WTC11 (cell line): ENCODE data around the gene FGF6. TPM values are rescaled to one million over a fixed set of nuclear protein-coding genes. Genes with fewer than 3 reads are reported as not detected.

ENCODE experiments used
- ATAC-seq: fragments of 200-7000 bp; cut with Tn5 transposase; 2 replicates; pipeline ENCODE4 v1.10.0; 2021; ENCODE audit warnings: mild to moderate bottlenecking, moderate library complexity
- CTCF ChIA-PET: fragments of 300-600 bp; sonication (Branson Sonifier 250); formaldehyde crosslinking; loops from one replicate; lab custom pipeline; 2021; ENCODE audit warnings: antibody characterized with exemption; lab: Charles Lee
- POLR2A ChIA-PET: fragments of 350-600 bp; sonication (Branson Sonifier 250); formaldehyde crosslinking; loops from one replicate; lab custom pipeline; 2021; ENCODE audit warnings: antibody characterized with exemption; lab: Charles Lee
- DNase-seq: peaks from one replicate; pipeline ENCODE4 v3.0.0; 2021; ENCODE audit warnings: low spot score
- H3K27ac Mint-ChIP-seq: 2 replicates; pipeline ENCODE4 v1.8.0; 2021; ENCODE audit warnings: mixed read lengths
- H3K27me3 Mint-ChIP-seq: 2 replicates; pipeline ENCODE4 v1.8.0; 2021; ENCODE audit warnings: low read depth, mild to moderate bottlenecking, moderate library complexity, mixed read lengths
- H3K36me3 Mint-ChIP-seq: 2 replicates; pipeline ENCODE4 v1.8.0; 2021; ENCODE audit warnings: mixed read lengths
- H3K4me1 Mint-ChIP-seq: 2 replicates; pipeline ENCODE4 v1.8.0; 2022; ENCODE audit warnings: mixed read lengths
- H3K4me3 Mint-ChIP-seq: 2 replicates; pipeline ENCODE4 v1.8.0; 2021; ENCODE audit warnings: mild to moderate bottlenecking, moderate library complexity, mixed read lengths
- H3K9me3 Mint-ChIP-seq: 2 replicates; pipeline ENCODE4 v1.8.0; 2021; ENCODE audit warnings: mixed read lengths
- FOXJ3 ChIP-seq: sonication (generic); formaldehyde crosslinking; IDR thresholded peaks from 2 replicates; pipeline ENCODE4 v1.9.0; 2021; ENCODE audit warnings: missing genetic modification reagents, mild to moderate bottlenecking, borderline replicate concordance
- MXD4 ChIP-seq: fragments of 250-450 bp; sonication (Bioruptor Pico); IDR thresholded peaks from 2 replicates; pipeline ENCODE4 v1.8.0; 2021; ENCODE audit warnings: mild to moderate bottlenecking, moderate library complexity, borderline replicate concordance
- OVOL2 ChIP-seq: fragments of 250-450 bp; sonication (Bioruptor Pico); IDR thresholded peaks from 2 replicates; pipeline ENCODE4 v1.9.0; 2021; ENCODE audit warnings: mild to moderate bottlenecking, borderline replicate concordance
- ZNF121 ChIP-seq: sonication (generic); formaldehyde crosslinking; IDR thresholded peaks from 2 replicates; pipeline ENCODE4 v1.8.0; 2023; ENCODE audit warnings: missing genetic modification reagents
- ZNF416 ChIP-seq: fragments of 250-450 bp; sonication (Bioruptor Pico); IDR thresholded peaks from 2 replicates; pipeline ENCODE4 v1.9.0; 2021; ENCODE audit warnings: mild to moderate bottlenecking, inconsistent platforms
- total RNA-seq: library from RNA; stranded (reverse); gene quantifications from 3 replicates; pipeline ENCODE4 v1.2.3, GENCODE V29; 2021
- TF ChIP-seq, protein P1 (sequence below): sonication (generic); formaldehyde crosslinking; IDR thresholded peaks from 2 replicates; pipeline ENCODE4 v1.8.1; 2022; ENCODE audit warnings: missing genetic modification reagents, borderline replicate concordance
- TF ChIP-seq, protein P2 (sequence below): sonication (generic); formaldehyde crosslinking; conservative IDR thresholded peaks from 2 replicates; pipeline ENCODE4 v1.8.1; 2022; ENCODE audit warnings: mild to moderate bottlenecking, missing genetic modification reagents

The FGF6 gene
- total RNA-seq, 1 experiment from 2014 or later = not detected

DNA sequence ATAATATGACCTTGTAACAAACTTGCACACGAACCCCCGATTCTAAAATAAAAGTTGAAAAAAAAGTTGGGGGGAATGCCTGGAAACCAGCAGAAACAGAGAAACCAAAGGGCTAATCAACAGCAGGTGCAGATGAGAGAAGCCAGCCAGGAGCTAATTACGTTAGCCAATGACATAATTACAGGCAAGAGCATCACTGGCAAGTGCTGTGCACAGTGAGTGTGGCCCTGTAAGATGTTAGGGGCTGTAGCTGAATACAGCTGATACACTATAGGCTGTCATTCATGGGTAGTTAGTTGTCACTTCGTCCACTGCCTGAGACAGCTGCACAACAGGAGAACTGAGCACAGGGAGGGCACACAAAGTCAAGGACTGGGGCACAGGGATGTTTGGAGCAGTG, 58.8 kb downstream of the FGF6 start:
- DNase-seq (no peak), ATAC-seq (no peak)
- Mint-ChIP-seq H3K36me3 (no peaks in the 10 kb centered on the region), H3K4me3 (no peak overlapping the region), H3K9me3 (no peaks in the 10 kb centered on the region), H3K27ac (no peak overlapping the region), H3K4me1 (0 out of 2 replicates have a peak, but pooled peaks cover 6% of the 10 kb centered on the region), H3K27me3 (no peaks in the 10 kb centered on the region; the same call in 1 of the 2 replicates)
- ChIA-PET CTCF (no interaction called here), POLR2A (no interaction called here)
- TF ChIP-seq ZNF416 (CRISPR knock-in tag) (no peak), OVOL2 (no peak), MXD4 (CRISPR knock-in tag) (no peak), FOXJ3 (CRISPR knock-in tag) (no peak), ZNF121 (CRISPR knock-in tag) (no peak)
- TF ChIP-seq, protein P1, sequence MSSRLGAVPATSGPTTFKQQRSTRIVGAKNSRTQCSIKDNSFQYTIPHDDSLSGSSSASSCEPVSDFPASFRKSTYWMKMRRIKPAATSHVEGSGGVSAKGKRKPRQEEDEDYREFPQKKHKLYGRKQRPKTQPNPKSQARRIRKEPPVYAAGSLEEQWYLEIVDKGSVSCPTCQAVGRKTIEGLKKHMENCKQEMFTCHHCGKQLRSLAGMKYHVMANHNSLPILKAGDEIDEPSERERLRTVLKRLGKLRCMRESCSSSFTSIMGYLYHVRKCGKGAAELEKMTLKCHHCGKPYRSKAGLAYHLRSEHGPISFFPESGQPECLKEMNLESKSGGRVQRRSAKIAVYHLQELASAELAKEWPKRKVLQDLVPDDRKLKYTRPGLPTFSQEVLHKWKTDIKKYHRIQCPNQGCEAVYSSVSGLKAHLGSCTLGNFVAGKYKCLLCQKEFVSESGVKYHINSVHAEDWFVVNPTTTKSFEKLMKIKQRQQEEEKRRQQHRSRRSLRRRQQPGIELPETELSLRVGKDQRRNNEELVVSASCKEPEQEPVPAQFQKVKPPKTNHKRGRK = no peak
- TF ChIP-seq, protein P2, sequence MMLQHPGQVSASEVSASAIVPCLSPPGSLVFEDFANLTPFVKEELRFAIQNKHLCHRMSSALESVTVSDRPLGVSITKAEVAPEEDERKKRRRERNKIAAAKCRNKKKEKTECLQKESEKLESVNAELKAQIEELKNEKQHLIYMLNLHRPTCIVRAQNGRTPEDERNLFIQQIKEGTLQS = no peak

Other genes starting within 250 kb of the FGF6 start
- 194 to 266 TPM (median 261 TPM) in 3 replicates for gene CCND2, start 172.1 kb downstream of the FGF6 start, total RNA-seq
- 14.4 to 26.7 TPM (median 18.0 TPM) in 3 replicates for gene TIGAR, start 124.6 kb downstream of the FGF6 start, total RNA-seq
- gene FGF23, start 66.1 kb downstream of the FGF6 start, total RNA-seq = 0.24 to 0.82 TPM (median 0.60 TPM) in 3 replicates
- 39.4 to 45.2 TPM (median 41.9 TPM) in 3 replicates for gene RAD51AP1, start 93.1 kb upstream of the FGF6 start, total RNA-seq
- 8.8 to 12.2 TPM (median 11.3 TPM) in 3 replicates for gene DYRK4, start 116.4 kb upstream of the FGF6 start, total RNA-seq
- 1.8 to 2.6 TPM (median 1.9 TPM) in 3 replicates for gene AKAP3, start 203.2 kb upstream of the FGF6 start, total RNA-seq
- 65.8 to 97.8 TPM (median 71.4 TPM) in 3 replicates for gene NDUFA9, start 203.3 kb upstream of the FGF6 start, total RNA-seq